Loucy (cell line): Measurements from ENCODE around the gene FYN.

ENCODE experiments used
- EZH2phosphoT487 ChIP-seq: fragments of 200-600 bp; IDR thresholded peaks from 2 replicates; pipeline ENCODE4 v1.6.1; 2018; ENCODE audit warnings: antibody characterized with exemption, mild to moderate bottlenecking, moderate library complexity, borderline replicate concordance
- TF ChIP-seq, protein P1 (sequence below): fragments of 200-600 bp; sonication (generic); conservative IDR thresholded peaks from 2 replicates; pipeline ENCODE4 v1.5.1; 2014; ENCODE audit warnings: mild to moderate bottlenecking, antibody characterized with exemption, low read length

GRCh38 chr6:111667931-111668330 is 205.3 kb downstream of the FYN start:
- TF ChIP-seq, protein P1, sequence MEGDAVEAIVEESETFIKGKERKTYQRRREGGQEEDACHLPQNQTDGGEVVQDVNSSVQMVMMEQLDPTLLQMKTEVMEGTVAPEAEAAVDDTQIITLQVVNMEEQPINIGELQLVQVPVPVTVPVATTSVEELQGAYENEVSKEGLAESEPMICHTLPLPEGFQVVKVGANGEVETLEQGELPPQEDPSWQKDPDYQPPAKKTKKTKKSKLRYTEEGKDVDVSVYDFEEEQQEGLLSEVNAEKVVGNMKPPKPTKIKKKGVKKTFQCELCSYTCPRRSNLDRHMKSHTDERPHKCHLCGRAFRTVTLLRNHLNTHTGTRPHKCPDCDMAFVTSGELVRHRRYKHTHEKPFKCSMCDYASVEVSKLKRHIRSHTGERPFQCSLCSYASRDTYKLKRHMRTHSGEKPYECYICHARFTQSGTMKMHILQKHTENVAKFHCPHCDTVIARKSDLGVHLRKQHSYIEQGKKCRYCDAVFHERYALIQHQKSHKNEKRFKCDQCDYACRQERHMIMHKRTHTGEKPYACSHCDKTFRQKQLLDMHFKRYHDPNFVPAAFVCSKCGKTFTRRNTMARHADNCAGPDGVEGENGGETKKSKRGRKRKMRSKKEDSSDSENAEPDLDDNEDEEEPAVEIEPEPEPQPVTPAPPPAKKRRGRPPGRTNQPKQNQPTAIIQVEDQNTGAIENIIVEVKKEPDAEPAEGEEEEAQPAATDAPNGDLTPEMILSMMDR, result no peak
- no peak for TF ChIP-seq EZH2phosphoT487
